ENCODE data around the gene BTRC.

Gene BTRC

DNA sequence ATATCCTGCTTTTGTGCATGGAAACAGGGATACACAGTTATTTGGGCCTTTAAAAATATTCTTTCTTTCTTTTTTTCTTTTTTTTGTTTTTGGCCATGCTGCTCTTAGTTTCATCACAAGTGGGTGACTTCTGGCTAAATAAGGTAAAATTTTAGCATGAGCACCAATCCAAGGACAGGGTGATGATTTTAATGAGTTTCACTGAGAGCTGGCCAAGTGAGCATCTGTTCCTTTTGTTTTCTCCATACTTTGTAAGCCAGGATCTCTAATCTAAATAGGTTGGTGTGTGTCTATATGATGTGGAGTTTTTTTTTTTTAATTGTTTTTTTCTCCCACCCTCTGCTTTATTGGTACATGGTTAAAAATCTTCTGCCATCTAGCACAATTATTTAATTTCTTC lies 127.3 kb downstream of the BTRC start:
- no peaks in the 10 kb centered on the region for H3K27me3 Mint-ChIP-seq (ENCODE audit: low read depth)

DNA sequence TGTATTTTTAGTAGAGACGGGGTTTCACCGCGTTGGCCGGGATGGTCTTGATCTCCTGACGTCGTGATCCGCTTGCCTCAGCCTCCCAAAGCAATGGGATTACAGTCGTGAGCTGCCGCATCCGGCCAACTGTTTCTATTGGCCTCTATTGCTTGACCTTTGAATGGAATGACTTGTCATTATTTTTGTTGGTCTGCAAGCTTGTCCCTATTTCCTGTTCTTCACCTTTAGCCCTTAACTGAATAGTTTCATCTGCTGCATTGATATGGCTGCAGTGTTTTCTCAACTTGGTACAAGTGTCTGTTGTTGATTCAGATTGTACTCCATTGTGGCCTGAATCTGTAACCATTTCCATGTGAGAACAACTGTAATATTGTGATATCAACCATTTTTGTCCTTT lies 128.6 kb downstream of the BTRC start:
- Mint-ChIP-seq H3K27me3 (ENCODE audit: low read depth) (no peaks in the 10 kb centered on the region), H3K4me3 (no peak overlapping the region), H3K36me3 (ENCODE audit: low read depth) (no peaks in the 10 kb centered on the region), H3K9me3 (no peaks in the 10 kb centered on the region), H3K27ac (no peak overlapping the region), H3K4me1 (ENCODE audit: low read depth) (peaks cover 4% of the 10 kb centered on the region)
- no peak for DNase-seq (ENCODE audit: low spot score)

More for the DNA sequence above, 127.3 kb downstream of the BTRC start:
- Mint-ChIP-seq H3K9me3 (no peaks in the 10 kb centered on the region), H3K4me3 (no peak overlapping the region), H3K27ac (no peak overlapping the region), H3K36me3 (ENCODE audit: low read depth) (no peaks in the 10 kb centered on the region), H3K4me1 (ENCODE audit: low read depth) (peaks cover 4% of the 10 kb centered on the region)
- no peak for DNase-seq (ENCODE audit: low spot score)

DNA sequence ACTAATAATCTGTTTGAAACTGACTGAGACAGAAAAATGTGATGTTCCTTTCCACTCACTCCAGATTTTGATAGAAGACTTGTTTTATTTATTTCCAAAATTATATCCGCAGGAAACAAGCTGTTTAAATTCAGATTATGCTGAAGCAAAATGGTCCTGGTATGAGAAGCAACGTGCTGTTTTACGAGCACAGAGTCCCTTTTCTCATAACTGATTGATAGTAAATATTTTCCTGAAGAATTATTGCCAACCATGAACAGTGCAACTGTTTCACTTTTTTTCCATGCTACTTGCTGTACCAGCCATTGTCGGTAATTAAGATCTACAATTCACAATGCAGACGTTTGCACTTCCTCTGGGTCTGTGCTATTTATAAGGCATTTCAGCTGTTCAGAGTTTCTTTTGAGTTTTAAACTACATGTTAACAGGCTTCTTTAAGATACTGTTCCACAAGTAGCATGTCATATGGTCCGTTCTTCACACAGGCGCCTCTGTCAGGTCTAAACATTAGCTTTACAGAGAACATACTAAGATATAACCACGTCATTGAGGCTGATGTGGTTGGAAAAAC lies 130.3 kb downstream of the BTRC start:
- no peak overlapping the region for H3K27ac Mint-ChIP-seq
- DNase-seq (ENCODE audit: low spot score) = no peak
- no peaks in the 10 kb centered on the region for H3K4me1 Mint-ChIP-seq (ENCODE audit: low read depth)
- no peak overlapping the region for H3K4me3 Mint-ChIP-seq
- no peaks in the 10 kb centered on the region for H3K36me3 Mint-ChIP-seq (ENCODE audit: low read depth)
- peaks cover 6% of the 10 kb centered on the region for H3K27me3 Mint-ChIP-seq (ENCODE audit: low read depth)
- H3K9me3 Mint-ChIP-seq = no peaks in the 10 kb centered on the region

DNA sequence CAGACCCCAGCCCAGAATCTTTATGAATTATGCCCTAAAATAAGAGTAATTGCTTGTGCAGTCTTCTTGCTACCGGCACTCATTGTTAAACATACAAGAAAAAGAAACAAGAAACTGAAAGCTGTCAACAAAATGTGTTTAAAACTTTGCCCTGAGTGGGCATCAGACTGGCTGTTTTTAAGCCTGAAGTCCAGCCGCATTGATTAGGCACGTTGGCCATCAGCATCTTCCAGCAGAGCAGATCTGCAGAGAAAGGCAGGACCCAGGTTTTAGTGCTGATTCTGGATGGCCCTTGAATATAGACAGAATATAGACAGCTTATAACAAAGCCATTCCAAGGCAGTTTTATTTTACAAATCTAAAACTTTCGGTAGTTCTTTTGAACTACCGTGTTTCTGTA lies 131.2 kb downstream of the BTRC start:
- H3K36me3 Mint-ChIP-seq (ENCODE audit: low read depth) = no peaks in the 10 kb centered on the region
- peaks cover 9% of the 10 kb centered on the region for H3K27me3 Mint-ChIP-seq (ENCODE audit: low read depth)
- H3K4me1 Mint-ChIP-seq (ENCODE audit: low read depth) = no peaks in the 10 kb centered on the region
- H3K4me3 Mint-ChIP-seq = no peak overlapping the region
- DNase-seq (ENCODE audit: low spot score) = no peak
- H3K9me3 Mint-ChIP-seq = no peaks in the 10 kb centered on the region
- no peak overlapping the region for H3K27ac Mint-ChIP-seq

DNA sequence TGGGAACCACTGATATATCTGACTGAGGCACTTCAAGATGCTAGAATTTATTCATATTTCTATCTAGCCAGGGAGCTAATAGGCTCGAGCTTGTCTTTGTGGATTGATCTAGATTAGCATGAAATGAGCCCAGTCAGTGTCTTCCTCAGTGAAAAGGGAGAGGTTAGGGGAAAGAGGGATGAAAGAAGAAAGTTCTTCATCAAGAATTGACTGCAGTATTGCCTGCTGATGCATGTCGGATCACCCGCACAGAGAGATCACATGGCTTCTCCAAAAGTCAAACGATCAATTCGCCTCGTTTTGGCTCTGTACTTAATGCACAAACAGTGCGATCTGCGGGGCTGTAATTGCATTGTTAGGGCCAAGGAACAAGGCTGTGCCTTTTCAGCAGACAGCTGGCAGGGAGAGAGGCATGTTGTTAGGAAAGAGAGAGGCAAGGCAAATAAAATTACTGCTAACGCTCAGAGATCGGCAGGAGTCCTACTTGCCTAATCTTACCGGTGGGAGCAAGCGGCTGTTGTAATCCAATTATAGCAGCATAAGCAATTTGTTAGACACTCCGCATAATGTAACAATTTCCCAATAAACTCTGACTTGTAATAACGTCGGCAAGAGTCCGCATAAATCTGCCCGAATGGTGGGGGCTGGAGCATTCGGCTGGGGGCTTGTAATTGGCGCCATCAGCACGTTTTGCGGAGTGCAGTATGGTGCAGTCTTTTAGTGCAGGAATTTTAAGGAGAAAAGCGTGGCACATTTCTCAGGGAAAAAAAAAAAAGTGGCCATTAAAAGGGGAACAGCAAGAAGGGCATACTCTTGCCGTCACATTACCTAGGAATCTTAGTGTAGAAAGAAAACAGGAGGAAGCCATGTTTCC lies 132.0 kb downstream of the BTRC start:
- Mint-ChIP-seq H3K27ac (no peak overlapping the region), H3K27me3 (ENCODE audit: low read depth) (peaks cover 9% of the 10 kb centered on the region), H3K36me3 (ENCODE audit: low read depth) (no peaks in the 10 kb centered on the region), H3K4me3 (no peak overlapping the region), H3K9me3 (no peaks in the 10 kb centered on the region), H3K4me1 (ENCODE audit: low read depth) (no peaks in the 10 kb centered on the region)
- DNase-seq (ENCODE audit: low spot score) = no peak

DNA sequence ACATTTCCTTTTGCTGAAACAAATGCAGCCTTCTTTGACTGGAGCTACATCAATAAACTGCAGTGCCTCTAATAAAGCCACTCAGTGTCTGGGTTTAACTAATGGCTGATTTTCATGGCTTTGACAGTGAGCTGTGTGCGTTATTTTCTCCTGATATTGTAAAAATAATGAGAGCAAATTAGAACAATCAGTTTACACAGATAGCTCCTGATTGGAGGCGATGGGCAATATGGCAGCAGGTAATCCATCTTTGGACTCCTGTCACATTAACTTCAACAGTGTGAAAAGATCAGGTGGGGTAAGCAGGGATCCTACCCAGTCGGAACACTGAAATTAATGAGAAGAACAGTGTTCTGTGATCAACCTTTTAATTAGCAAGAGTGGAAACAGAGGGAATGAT lies 133.4 kb downstream of the BTRC start:
- H3K27ac Mint-ChIP-seq = no peak overlapping the region
- no peaks in the 10 kb centered on the region for H3K36me3 Mint-ChIP-seq (ENCODE audit: low read depth)
- no peaks in the 10 kb centered on the region for H3K4me1 Mint-ChIP-seq (ENCODE audit: low read depth)
- no peak for DNase-seq (ENCODE audit: low spot score)
- no peaks in the 10 kb centered on the region for H3K9me3 Mint-ChIP-seq
- peaks cover 9% of the 10 kb centered on the region for H3K27me3 Mint-ChIP-seq (ENCODE audit: low read depth)
- H3K4me3 Mint-ChIP-seq = no peak overlapping the region

DNA sequence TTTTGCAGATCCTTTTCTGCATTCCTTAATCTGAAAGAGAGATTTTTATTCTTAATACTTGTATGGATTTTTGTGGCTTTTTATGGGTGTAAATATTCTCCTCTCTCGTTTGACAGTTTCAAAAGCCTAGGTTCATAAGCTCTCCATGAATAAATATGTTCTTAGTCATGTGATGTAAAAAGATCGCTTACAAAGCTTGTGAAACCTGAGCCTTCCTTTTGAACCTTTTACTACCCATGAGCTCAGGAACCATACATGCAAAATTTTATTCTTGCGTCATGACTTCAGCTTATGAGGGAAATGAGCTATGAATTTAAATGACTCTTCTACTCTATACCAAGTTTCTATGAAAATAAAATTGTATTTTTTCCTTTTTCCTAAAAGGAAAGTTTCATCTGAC lies 135.4 kb downstream of the BTRC start:
- Mint-ChIP-seq H3K4me3 (no peak overlapping the region), H3K27me3 (ENCODE audit: low read depth) (peaks cover 9% of the 10 kb centered on the region), H3K4me1 (ENCODE audit: low read depth) (no peaks in the 10 kb centered on the region), H3K36me3 (ENCODE audit: low read depth) (no peaks in the 10 kb centered on the region), H3K27ac (no peak overlapping the region), H3K9me3 (no peaks in the 10 kb centered on the region)
- no peak for DNase-seq (ENCODE audit: low spot score)

DNA sequence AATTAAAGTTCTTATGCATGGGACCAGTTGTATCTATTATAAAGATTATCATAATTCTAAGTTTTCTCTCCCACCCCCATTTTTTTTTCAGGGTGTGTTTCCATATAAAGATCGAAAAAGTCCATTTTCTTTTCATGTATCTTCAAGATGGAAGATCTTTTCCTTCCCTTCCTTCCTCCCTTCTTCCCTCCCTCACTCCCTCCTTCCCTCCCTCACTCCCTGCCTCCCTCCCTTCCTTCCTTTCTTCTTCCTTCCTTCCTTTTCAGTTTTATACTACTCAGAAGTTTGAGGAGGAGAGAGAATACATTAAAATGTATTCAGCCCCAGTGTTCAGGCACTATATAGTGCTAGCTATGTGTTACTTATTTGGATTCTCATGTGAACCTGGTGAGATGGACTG lies 136.1 kb downstream of the BTRC start:
- Mint-ChIP-seq H3K27ac (no peak overlapping the region), H3K4me3 (no peak overlapping the region), H3K9me3 (no peaks in the 10 kb centered on the region), H3K36me3 (ENCODE audit: low read depth) (no peaks in the 10 kb centered on the region), H3K27me3 (ENCODE audit: low read depth) (peaks cover 9% of the 10 kb centered on the region), H3K4me1 (ENCODE audit: low read depth) (no peaks in the 10 kb centered on the region)
- no peak for DNase-seq (ENCODE audit: low spot score)

DNA sequence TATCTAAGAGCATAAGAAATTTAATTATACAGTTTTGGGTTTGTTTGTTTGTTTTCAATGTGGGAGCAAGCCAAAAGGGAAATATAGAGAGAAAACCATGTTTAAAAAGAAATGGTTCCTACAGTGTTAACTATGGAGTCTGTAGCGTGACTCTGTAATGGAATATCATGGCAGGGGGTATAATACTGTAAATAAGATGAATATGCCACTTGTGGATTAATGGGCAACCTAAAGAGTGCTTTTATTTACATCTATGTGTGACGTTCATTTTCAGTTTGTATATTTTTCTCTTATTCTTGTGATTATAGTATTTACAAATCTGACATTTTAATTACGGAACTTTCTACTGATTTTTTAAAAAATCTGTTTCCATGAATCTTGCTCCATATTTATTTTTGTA lies 138.2 kb downstream of the BTRC start:
- H3K27ac Mint-ChIP-seq = no peak overlapping the region
- no peaks in the 10 kb centered on the region for H3K36me3 Mint-ChIP-seq (ENCODE audit: low read depth)
- no peak overlapping the region for H3K4me3 Mint-ChIP-seq
- peaks cover 9% of the 10 kb centered on the region for H3K27me3 Mint-ChIP-seq (ENCODE audit: low read depth)
- no peaks in the 10 kb centered on the region for H3K4me1 Mint-ChIP-seq (ENCODE audit: low read depth)
- DNase-seq (ENCODE audit: low spot score) = no peak
- no peaks in the 10 kb centered on the region for H3K9me3 Mint-ChIP-seq

DNA sequence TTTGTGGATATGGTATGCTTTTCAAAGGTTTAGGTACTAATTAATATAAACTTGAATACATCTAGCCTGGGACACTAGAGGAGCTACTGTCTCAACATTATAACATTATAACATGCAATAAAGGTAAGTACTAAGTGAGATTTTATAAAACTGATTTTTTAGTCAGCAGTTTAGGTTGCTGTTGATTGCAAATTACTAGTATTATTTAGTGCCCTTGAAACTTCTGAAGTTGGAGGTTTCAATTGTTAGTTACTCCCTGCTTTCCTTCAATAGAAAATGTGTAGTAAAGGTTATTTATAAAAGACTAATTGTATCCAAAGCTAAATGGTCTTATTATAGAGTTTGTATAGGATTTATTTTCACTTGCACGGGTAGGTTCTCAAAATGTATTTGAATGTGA lies 138.8 kb downstream of the BTRC start:
- Mint-ChIP-seq H3K4me1 (ENCODE audit: low read depth) (no peaks in the 10 kb centered on the region), H3K9me3 (no peaks in the 10 kb centered on the region), H3K27me3 (ENCODE audit: low read depth) (peaks cover 9% of the 10 kb centered on the region), H3K4me3 (no peak overlapping the region), H3K36me3 (ENCODE audit: low read depth) (no peaks in the 10 kb centered on the region), H3K27ac (no peak overlapping the region)
- DNase-seq (ENCODE audit: low spot score) = no peak

DNA sequence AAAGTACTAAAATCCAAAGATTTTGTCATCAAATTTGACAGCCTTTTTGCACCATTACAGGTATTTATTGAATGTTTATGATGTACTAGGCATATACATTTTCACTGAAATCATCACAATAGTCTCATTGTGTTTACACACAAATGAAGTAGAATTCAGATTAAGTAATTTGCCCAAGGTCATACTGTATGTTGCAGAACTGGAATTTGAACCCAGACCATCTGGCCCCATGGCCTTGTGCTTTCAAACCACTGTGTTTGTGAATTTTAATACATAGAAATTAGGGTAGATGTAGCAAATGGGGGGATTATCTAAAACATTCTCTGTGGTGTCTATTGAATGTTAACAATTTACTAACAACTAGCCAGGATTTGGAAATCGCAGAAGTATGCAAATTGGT lies 139.3 kb downstream of the BTRC start:
- H3K27ac Mint-ChIP-seq = no peak overlapping the region
- no peak for DNase-seq (ENCODE audit: low spot score)
- H3K27me3 Mint-ChIP-seq (ENCODE audit: low read depth) = peaks cover 5% of the 10 kb centered on the region
- no peaks in the 10 kb centered on the region for H3K4me1 Mint-ChIP-seq (ENCODE audit: low read depth)
- H3K9me3 Mint-ChIP-seq = no peaks in the 10 kb centered on the region
- H3K36me3 Mint-ChIP-seq (ENCODE audit: low read depth) = no peaks in the 10 kb centered on the region
- no peak overlapping the region for H3K4me3 Mint-ChIP-seq

DNA sequence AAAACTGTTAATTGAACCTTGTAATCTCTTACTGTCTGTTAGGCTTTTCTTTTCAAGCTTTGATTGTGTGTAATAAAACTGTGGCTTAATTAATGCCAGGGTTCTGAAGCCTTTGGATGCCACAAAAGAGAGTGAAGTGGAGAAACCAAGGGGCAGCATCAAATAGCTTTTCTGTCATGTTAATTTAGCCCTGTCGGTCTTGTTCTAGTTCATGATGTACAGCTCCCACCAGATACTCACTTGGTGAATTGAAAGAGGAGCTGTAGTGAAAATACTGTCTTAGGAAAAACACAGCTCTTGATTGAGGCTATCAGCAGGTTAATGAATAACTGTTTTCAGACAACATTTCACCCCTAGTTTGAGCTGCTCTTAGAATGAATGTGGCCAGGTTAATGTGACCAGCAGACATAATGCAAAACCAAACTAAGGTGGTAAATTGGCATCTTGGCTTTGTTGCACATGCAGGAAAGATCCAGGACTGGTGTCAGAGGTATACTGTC lies 139.9 kb downstream of the BTRC start:
- Mint-ChIP-seq H3K4me3 (no peak overlapping the region), H3K27ac (no peak overlapping the region), H3K27me3 (ENCODE audit: low read depth) (peaks cover 5% of the 10 kb centered on the region)

DNA sequence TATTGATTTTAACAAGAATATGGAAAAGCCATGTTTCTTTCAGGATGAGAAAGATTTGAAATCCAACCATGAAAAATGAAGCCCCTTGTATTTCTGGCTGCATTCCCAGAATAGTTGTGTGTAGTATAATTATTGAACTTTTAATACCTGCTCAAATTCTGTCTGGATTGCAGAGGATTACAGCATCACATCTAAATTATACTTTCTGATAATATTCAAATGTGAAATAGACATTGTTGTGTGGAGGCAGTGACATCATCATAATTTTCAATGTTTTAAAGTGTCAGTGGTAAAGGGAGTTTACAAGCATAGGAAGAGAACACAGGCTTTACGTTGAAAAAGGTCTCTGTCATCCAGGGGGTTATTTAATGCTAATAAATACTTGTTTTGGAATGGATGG lies 140.7 kb downstream of the BTRC start:
- H3K4me3 Mint-ChIP-seq = no peak overlapping the region
- no peaks in the 10 kb centered on the region for H3K27me3 Mint-ChIP-seq (ENCODE audit: low read depth)
- no peaks in the 10 kb centered on the region for H3K36me3 Mint-ChIP-seq (ENCODE audit: low read depth)

More for the DNA sequence above, 139.9 kb downstream of the BTRC start:
- Mint-ChIP-seq H3K9me3 (no peaks in the 10 kb centered on the region), H3K4me1 (ENCODE audit: low read depth) (no peaks in the 10 kb centered on the region), H3K36me3 (ENCODE audit: low read depth) (no peaks in the 10 kb centered on the region)
- DNase-seq (ENCODE audit: low spot score) = no peak

DNA sequence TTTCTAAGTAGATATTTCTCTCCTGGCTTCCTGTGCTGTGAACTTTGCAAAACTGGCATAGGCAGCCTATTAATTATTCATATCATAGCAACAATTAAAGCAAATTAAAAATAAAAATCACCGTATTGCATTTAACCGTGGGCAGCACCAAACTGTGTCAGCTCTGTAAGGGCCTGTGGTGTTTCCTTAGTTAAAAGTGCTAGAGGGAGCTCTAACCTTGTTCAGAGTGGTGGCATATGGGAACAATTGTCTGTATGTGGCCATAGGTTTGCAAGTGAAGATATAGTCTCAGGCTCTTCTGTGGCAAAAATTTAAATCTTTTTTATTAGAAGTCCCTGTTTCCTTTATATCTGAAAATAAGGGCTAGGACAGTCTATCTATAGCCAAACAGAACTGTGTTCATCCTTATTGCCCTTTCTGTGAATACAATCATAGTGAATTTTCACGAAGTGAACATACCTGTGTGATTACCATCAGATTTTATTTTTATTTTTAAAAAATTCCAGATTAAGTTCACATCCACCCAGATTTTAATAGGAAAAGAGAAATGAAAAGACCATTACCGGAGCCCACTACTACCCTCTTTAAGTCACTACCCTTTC lies 141.5 kb downstream of the BTRC start:
- H3K9me3 Mint-ChIP-seq = no peaks in the 10 kb centered on the region
- H3K27me3 Mint-ChIP-seq (ENCODE audit: low read depth) = no peaks in the 10 kb centered on the region
- DNase-seq (ENCODE audit: low spot score) = no peak
- H3K4me1 Mint-ChIP-seq (ENCODE audit: low read depth) = no peaks in the 10 kb centered on the region
- H3K4me3 Mint-ChIP-seq = no peak overlapping the region
- no peak overlapping the region for H3K27ac Mint-ChIP-seq
- no peaks in the 10 kb centered on the region for H3K36me3 Mint-ChIP-seq (ENCODE audit: low read depth)

More for the DNA sequence above, 140.7 kb downstream of the BTRC start:
- no peaks in the 10 kb centered on the region for H3K4me1 Mint-ChIP-seq (ENCODE audit: low read depth)
- no peak overlapping the region for H3K27ac Mint-ChIP-seq
- H3K9me3 Mint-ChIP-seq = no peaks in the 10 kb centered on the region
- no peak for DNase-seq (ENCODE audit: low spot score)
